ENCODE measurements around the gene SLC51B. TPM values are rescaled to one million over a fixed set of nuclear protein-coding genes. Genes with fewer than 3 reads are reported as not detected.
"Not testable (repeated sequence)": the region's sequence is repeated elsewhere in the genome, so short reads cannot be mapped to it uniquely, and the experiment has no call there.

SLC51B gene
- total RNA-seq, 6 experiments from 2014 or later = 0.32 to 10.1 (median 2.7) TPM

DNA sequence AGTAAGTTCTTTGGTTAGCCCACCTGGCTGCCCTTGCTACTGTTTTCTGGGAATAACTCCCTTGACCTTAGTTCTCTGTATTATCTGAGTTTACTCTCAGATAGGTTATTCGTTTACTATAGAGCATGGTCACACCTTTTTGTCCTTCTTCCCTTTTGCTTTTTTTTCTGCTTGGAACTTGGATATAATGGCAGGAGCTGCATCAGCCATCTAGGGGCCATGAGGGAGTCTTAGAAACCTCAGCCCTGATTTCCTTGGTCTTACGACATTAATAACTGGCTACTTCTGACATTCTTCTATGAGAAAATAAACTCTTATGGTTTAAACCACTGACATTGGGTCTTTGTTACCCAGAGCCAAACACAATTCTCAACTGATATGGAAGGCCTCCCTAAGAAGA lies 3.4 kb upstream of the SLC51B start:
- TF ChIP-seq POLR2A (IDR thresholded peaks at IDR 0.05) = no peak
- TF ChIP-seq, protein P1, sequence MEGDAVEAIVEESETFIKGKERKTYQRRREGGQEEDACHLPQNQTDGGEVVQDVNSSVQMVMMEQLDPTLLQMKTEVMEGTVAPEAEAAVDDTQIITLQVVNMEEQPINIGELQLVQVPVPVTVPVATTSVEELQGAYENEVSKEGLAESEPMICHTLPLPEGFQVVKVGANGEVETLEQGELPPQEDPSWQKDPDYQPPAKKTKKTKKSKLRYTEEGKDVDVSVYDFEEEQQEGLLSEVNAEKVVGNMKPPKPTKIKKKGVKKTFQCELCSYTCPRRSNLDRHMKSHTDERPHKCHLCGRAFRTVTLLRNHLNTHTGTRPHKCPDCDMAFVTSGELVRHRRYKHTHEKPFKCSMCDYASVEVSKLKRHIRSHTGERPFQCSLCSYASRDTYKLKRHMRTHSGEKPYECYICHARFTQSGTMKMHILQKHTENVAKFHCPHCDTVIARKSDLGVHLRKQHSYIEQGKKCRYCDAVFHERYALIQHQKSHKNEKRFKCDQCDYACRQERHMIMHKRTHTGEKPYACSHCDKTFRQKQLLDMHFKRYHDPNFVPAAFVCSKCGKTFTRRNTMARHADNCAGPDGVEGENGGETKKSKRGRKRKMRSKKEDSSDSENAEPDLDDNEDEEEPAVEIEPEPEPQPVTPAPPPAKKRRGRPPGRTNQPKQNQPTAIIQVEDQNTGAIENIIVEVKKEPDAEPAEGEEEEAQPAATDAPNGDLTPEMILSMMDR (IDR thresholded peaks at IDR 0.05) = no peak
- H3K4me3 ChIP-seq = no peak overlapping the region
- no peaks in the 10 kb centered on the region for H3K27me3 ChIP-seq
- no peak for DNase-seq
- peaks cover 0 to 24% (median 10%) of the 10 kb centered on the region in 4 donors for H3K4me1 ChIP-seq
- H3K36me3 ChIP-seq = no peaks in the 10 kb centered on the region
- WGBS (ENCODE audit: insufficient coverage, low coverage, low lambda C conversion rate, missing lambda C conversion rate) = 69% methylated on average over 2 of the region's 2 CpGs
- no peaks in the 10 kb centered on the region for H3K9me3 ChIP-seq
- no peak overlapping the region for H3K27ac ChIP-seq
- no peak for ATAC-seq
- intact Hi-C loops (cut with DNase I) = no loop called here

DNA sequence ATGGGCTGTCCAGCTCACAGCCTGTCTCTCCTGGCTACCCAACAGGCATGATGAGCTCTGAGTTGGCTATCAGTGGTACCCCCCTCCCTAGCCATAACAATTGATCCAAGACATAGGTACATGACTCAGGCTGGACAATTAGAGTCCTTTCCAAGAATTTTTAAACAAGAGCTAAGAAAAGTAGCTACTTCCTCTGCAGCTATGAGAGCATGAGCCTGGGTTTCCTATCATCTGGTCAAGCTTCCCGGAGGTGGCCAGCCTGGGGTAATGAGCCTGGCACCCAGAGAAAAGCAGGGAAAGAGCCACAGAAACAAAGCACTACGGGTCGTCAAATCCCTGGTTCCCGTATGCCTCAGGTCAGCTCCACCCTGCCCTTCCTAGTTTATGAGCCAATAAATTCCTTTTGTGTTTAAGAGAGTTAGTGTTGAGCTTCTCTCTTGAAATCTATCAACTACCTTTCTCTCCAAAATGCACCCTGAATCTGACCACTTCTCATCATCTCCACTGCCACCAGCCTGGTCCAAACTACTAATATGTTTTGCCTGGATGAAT lies 2.3 kb upstream of the SLC51B start:
- TF ChIP-seq POLR2A (IDR thresholded peaks at IDR 0.05) = no peak
- TF ChIP-seq, protein P1 (IDR thresholded peaks at IDR 0.05) = no peak
- H3K4me3 ChIP-seq = no peak overlapping the region
- no peaks in the 10 kb centered on the region for H3K36me3 ChIP-seq
- no peak for DNase-seq
- peaks cover 0 to 24% (median 10%) of the 10 kb centered on the region in 4 donors for H3K4me1 ChIP-seq
- H3K27ac ChIP-seq = no peak overlapping the region
- 40% methylated on average over 1 of the region's 4 CpGs for WGBS (ENCODE audit: insufficient coverage, low coverage, low lambda C conversion rate, missing lambda C conversion rate)
- H3K9me3 ChIP-seq = no peaks in the 10 kb centered on the region
- no peak for ATAC-seq
- intact Hi-C loops (cut with DNase I) = no loop called here
- H3K27me3 ChIP-seq = no peaks in the 10 kb centered on the region

DNA sequence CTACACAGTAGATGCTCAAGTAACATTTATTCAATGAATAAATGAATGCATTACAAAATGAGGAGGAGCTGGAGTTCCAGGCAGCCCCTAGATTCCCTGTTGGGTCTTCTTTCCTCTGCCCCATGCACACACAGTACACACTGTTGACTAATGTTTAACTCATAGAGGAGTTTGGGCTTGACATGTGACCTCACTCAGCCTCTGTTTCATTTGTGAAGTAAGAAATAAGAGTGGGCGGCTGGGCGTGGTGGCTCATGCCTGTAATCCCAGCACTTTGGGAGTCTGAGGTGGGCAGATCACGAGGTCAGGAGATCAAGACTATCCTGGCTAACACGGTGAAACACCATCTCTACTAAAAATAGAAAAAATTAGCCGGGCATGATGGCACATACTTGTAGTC lies 969 bp upstream of the SLC51B start:
- H3K27me3 ChIP-seq; intact Hi-C loops (cut with DNase I); H3K9me3 ChIP-seq; H3K36me3 ChIP-seq; H3K4me3 ChIP-seq: not testable (repeated sequence)
- Histone ChIP-seq H3K27ac (peak overlapping the region; percentile 58 to 92 (median 79)), H3K4me1 (peaks cover 0 to 24% (median 10%) of the 10 kb centered on the region in 4 donors)
- DNase-seq (peak in 2 of 3 donors; percentile 58 to 63), ATAC-seq (peak; percentile 72 to 79 (median 77))
- WGBS (ENCODE audit: insufficient coverage, low coverage, low lambda C conversion rate, missing lambda C conversion rate) = 19% methylated on average over 5 of the region's 5 CpGs

DNA sequence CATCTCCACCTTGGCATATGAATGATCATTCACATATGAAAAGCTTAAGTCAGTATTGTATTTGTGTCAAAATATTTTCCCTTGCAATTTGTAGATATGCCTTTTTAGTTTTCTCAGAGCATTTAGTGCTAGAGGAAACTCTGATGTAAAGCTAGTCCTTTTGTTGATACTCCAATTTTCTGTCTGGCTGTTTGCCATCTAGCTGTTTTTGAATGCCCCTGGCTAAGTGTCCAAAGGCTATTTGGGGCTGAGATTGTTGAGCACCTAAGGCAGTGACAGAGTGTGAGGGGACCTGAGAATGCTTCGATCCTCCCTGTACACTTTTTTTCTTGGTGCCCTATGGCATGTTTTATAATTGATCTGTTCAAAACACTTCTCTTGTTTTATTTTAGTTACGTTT lies 3.1 kb downstream of the SLC51B start:
- no peaks in the 10 kb centered on the region for H3K9me3 ChIP-seq
- intact Hi-C loops (cut with DNase I) = no loop called here
- ATAC-seq (no peak), DNase-seq (no peak)
- H3K27me3 ChIP-seq = no peaks in the 10 kb centered on the region
- no peak for TF ChIP-seq POLR2A (IDR thresholded peaks at IDR 0.05)
- TF ChIP-seq, protein P1 (IDR thresholded peaks at IDR 0.05) = no peak
- 54% methylated on average over 2 of the region's 2 CpGs for WGBS (ENCODE audit: insufficient coverage, low coverage, low lambda C conversion rate, missing lambda C conversion rate)
- H3K27ac ChIP-seq = no peak overlapping the region
- H3K4me3 ChIP-seq = no peak overlapping the region
- H3K4me1 ChIP-seq = peaks cover 0 to 24% (median 10%) of the 10 kb centered on the region in 4 donors
- no peaks in the 10 kb centered on the region for H3K36me3 ChIP-seq

DNA sequence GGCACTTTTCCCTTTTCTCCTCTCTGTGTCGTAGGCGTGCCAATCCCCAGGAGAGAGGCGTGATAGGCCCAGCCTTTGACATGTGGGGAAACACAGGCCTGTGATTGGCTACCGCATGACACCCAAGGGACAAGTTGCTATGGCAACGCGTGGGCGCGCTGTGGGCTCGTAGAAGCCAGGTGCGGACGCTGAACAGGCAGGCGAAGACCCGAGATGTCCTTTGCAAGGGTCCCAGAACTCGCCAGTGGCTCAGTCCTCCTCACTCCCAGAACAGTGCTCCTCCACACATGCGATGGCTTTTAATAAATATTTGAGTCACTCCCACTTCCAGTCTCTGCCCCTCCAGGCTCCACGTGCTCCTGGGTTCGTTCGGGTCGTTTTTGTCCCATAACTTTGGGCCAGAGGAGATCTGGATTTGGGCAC lies 4.2 kb downstream of the SLC51B start:
- intact Hi-C loops (cut with DNase I) = no loop called here
- DNase-seq = peak; percentile 70 to 81 (median 76)
- ATAC-seq = peak; percentile 21 to 47 (median 30)

More for the DNA sequence above, 4.2 kb downstream of the SLC51B start:
- TF ChIP-seq, protein P1 (IDR thresholded peaks at IDR 0.05) = no peak
- TF ChIP-seq POLR2A (IDR thresholded peaks at IDR 0.05) = no peak
- Histone ChIP-seq H3K9me3 (no peaks in the 10 kb centered on the region), H3K36me3 (no peaks in the 10 kb centered on the region), H3K27ac (no peak overlapping the region), H3K4me1 (peaks cover 0 to 15% (median 5%) of the 10 kb centered on the region in 4 donors), H3K4me3 (peak overlapping the region in 1 of 3 donors; percentile 22), H3K27me3 (no peaks in the 10 kb centered on the region)
- 24% methylated on average over 6 of the region's 19 CpGs for WGBS (ENCODE audit: insufficient coverage, low coverage, low lambda C conversion rate, missing lambda C conversion rate)

All from right lobe of liver (tissue), 6 donors.